Upper lobe of right lung (tissue), 1 donor: ENCODE measurements around the gene HNRNPA3. TPM values are rescaled to one million over a fixed set of nuclear protein-coding genes. Genes with fewer than 3 reads are reported as not detected.

Experiments
- ATAC-seq: fragments of 200-7000 bp; cut with Tn5 transposase; one replicate; pipeline ENCODE4 v1.9.1; 2020; ENCODE audit warnings: mild to moderate bottlenecking, moderate library complexity
- DNase-seq: peaks from one replicate; pipeline ENCODE4 v3.0.0-alpha.2; 2020
- H3K27ac ChIP-seq: fragments of 200-600 bp; one replicate; pipeline ENCODE4 v1.8.0; 2022
- H3K27me3 ChIP-seq: fragments of 200-600 bp; one replicate; pipeline ENCODE4 v1.8.0; 2022; ENCODE audit warnings: mild to moderate bottlenecking
- H3K36me3 ChIP-seq: fragments of 200-600 bp; one replicate; pipeline ENCODE4 v1.8.0; 2022
- H3K4me1 ChIP-seq: fragments of 200-600 bp; one replicate; pipeline ENCODE4 v1.8.0; 2022
- H3K4me3 ChIP-seq: fragments of 200-600 bp; one replicate; pipeline ENCODE4 v1.8.0; 2022; ENCODE audit warnings: mild to moderate bottlenecking
- H3K9me3 ChIP-seq: fragments of 200-600 bp; one replicate; pipeline ENCODE4 v1.8.0; 2022
- CTCF ChIP-seq: fragments of 200-600 bp; IDR thresholded peaks from one replicate; pipeline ENCODE4 v1.8.0; 2022; ENCODE audit warnings: antibody characterized with exemption
- intact Hi-C: fragments of 100-400 bp; cut with DNase I; formaldehyde crosslinking; loops from one replicate; pipeline ENCODE4 v1.11.0; 2022
- long read RNA-seq: library from polyadenylated mRNA; unstranded; transcript quantifications from one replicate; pipeline ENCODE4 v2.0.0, GENCODE V29; 2021
- total RNA-seq: library from RNA; stranded (reverse); fragmentation: NEBNext Ultra II Directional; extraction: Animal tissue kit (Norgen Biotek cat#: 25700); gene quantifications from one replicate; pipeline ENCODE4 v1.2.1, GENCODE V29; 2021
- donor health status: DM: no; HTN: yes; CAD: no; lungs with severe emphysema.

Gene HNRNPA3
- total RNA-seq, result 139 TPM
- long read RNA-seq, full-length matches to known transcripts, result 53 of 84 reads
- long read RNA-seq, partial matches to known transcripts, result 8 of 84 reads
- long read RNA-seq, other reads (novel, unspliced or antisense), result 23 of 84 reads

GRCh38 chr2:177212106-177212890 lies at the start of gene HNRNPA3:
HNRNPA3 (plus strand) TSS chr2:177212794; CDS start chr2:177212800, 6 bp downstream.
- H3K4me1 ChIP-seq, result peaks cover 39% of the 10 kb centered on the region
- peaks cover 22% of the 10 kb centered on the region for H3K36me3 ChIP-seq

GRCh38 chr2:177164131-177164530 lies 48.5 kb upstream of the HNRNPA3 start:
- peak overlapping the region; percentile 87 for H3K27ac ChIP-seq

More at GRCh38 chr2:177212106-177212890, at the start of gene HNRNPA3:
- TF ChIP-seq CTCF, result peak; percentile 19
- peak; percentile 100 for DNase-seq
- no peaks in the 10 kb centered on the region for H3K9me3 ChIP-seq
- H3K27ac ChIP-seq, result peak within 1 kb of the TSS; percentile 97
- H3K27me3 ChIP-seq, result no peaks in the 10 kb centered on the region
- ATAC-seq, result peak; percentile 98
- peak within 1 kb of the TSS; percentile 89 for H3K4me3 ChIP-seq
- intact Hi-C loops, result loop anchor here (10.0 kb wide), 1 partner anchor 53 kb away; the partner anchor contains the start of gene NFE2L2

GRCh38 chr2:177164584-177165052 lies 48.0 kb upstream of the HNRNPA3 start:
- peak; percentile 82 for DNase-seq
- H3K27me3 ChIP-seq, result no peaks in the 10 kb centered on the region
- TF ChIP-seq CTCF, result peak; percentile 100
- H3K27ac ChIP-seq, result peak overlapping the region; percentile 87
- ATAC-seq, result peak; percentile 94
- peaks cover 14% of the 10 kb centered on the region for H3K4me1 ChIP-seq
- no peaks in the 10 kb centered on the region for H3K36me3 ChIP-seq
- peak overlapping the region; percentile 52 for H3K4me3 ChIP-seq
- no peaks in the 10 kb centered on the region for H3K9me3 ChIP-seq
- intact Hi-C loops, result no loop called here

More at GRCh38 chr2:177164131-177164530, 48.5 kb upstream of the HNRNPA3 start:
- Histone ChIP-seq H3K4me1 (peaks cover 12% of the 10 kb centered on the region), H3K36me3 (no peaks in the 10 kb centered on the region), H3K9me3 (no peaks in the 10 kb centered on the region), H3K4me3 (peak overlapping the region; percentile 52), H3K27me3 (no peaks in the 10 kb centered on the region)
- DNase-seq (no peak), ATAC-seq (no peak)
- TF ChIP-seq CTCF, result no peak
- intact Hi-C loops, result no loop called here

- peak overlapping the region; percentile 87 for H3K27ac ChIP-seq
- TF ChIP-seq CTCF, result no peak
- peak overlapping the region; percentile 52 for H3K4me3 ChIP-seq
- H3K4me1 ChIP-seq, result peaks cover 19% of the 10 kb centered on the region
- no peaks in the 10 kb centered on the region for H3K27me3 ChIP-seq
- H3K9me3 ChIP-seq, result no peaks in the 10 kb centered on the region
- H3K36me3 ChIP-seq, result no peaks in the 10 kb centered on the region
- intact Hi-C loops, result no loop called here
- ATAC-seq (peak; percentile 61), DNase-seq (no peak)
Measured at GRCh38 chr2:177165061-177165583, 47.5 kb upstream of the HNRNPA3 start.

- Histone ChIP-seq H3K36me3 (no peaks in the 10 kb centered on the region), H3K4me3 (peak overlapping the region; percentile 52), H3K27me3 (no peaks in the 10 kb centered on the region), H3K27ac (peak overlapping the region; percentile 87), H3K9me3 (no peaks in the 10 kb centered on the region), H3K4me1 (peaks cover 25% of the 10 kb centered on the region)
- DNase-seq (no peak), ATAC-seq (no peak)
- no peak for TF ChIP-seq CTCF
- intact Hi-C loops, result no loop called here
Measured at GRCh38 chr2:177165721-177166711, 46.6 kb upstream of the HNRNPA3 start.
